Glomerular endothelial cell (primary cell): ENCODE measurements around the gene RFPL2. TPM values are rescaled to one million over a fixed set of nuclear protein-coding genes. Genes with fewer than 3 reads are reported as not detected.
"Not testable (repeated sequence)": the region's sequence is repeated elsewhere in the genome, so short reads cannot be mapped to it uniquely, and the experiment has no call there.

Experiments used
- DNase-seq: peaks from one replicate; pipeline ENCODE4 v3.0.0-alpha.2; 2011; ENCODE audit warnings: low read depth, low spot score; ENCODE audit errors: extremely low read depth
- total RNA-seq: library from RNA; depleted of rRNA; stranded (reverse); fragments of >200 nt; gene quantifications from 2 replicates; pipeline ENCODE4 v1.2.3, GENCODE V29; 2015

Gene RFPL2
- total RNA-seq, 1 donor from 2014 or later, result not detected

GRCh38 chr22:32175115-32175514 is 29.8 kb downstream of the RFPL2 start:
- DNase-seq, result no peak

GRCh38 chr22:32165681-32166080 is 39.2 kb downstream of the RFPL2 start:
- no peak for DNase-seq

- DNase-seq, result no peak
Observed at GRCh38 chr22:32164075-32164860, 40.6 kb downstream of the RFPL2 start.

- DNase-seq, result not testable (repeated sequence)
Observed at GRCh38 chr22:32160411-32160810, 44.5 kb downstream of the RFPL2 start.

- DNase-seq, result no peak
Observed at GRCh38 chr22:32158712-32159533, 46.0 kb downstream of the RFPL2 start, which contains the start of gene C22orf42. Gene C22orf42 (minus strand): TSS chr22:32159303. CDS start chr22:32159215, 88 bp downstream.

- not testable (repeated sequence) for DNase-seq
Observed at GRCh38 chr22:32157632-32158031, 47.2 kb downstream of the RFPL2 start.

GRCh38 chr22:32154727-32155126 is 50.1 kb downstream of the RFPL2 start:
- DNase-seq, result not testable (repeated sequence)

- not testable (repeated sequence) for DNase-seq
Observed at GRCh38 chr22:32151641-32152040, 53.2 kb downstream of the RFPL2 start.

- DNase-seq, result not testable (repeated sequence)
Observed at GRCh38 chr22:32150647-32151046, 54.2 kb downstream of the RFPL2 start.

- DNase-seq, result not testable (repeated sequence)
Observed at GRCh38 chr22:32148372-32148771, 56.5 kb downstream of the RFPL2 start.

- not testable (repeated sequence) for DNase-seq
Observed at GRCh38 chr22:32147128-32147527, 57.7 kb downstream of the RFPL2 start.

GRCh38 chr22:32144496-32145274 is 60.2 kb downstream of the RFPL2 start:
- DNase-seq, result no peak

- no peak for DNase-seq
Observed at GRCh38 chr22:32142600-32142999, 62.3 kb downstream of the RFPL2 start.

- not testable (repeated sequence) for DNase-seq
Observed at GRCh38 chr22:32140688-32141087, 64.2 kb downstream of the RFPL2 start.

Other genes with a start within 250 kb of the RFPL2 start
- not detected in 2 replicates for gene SLC5A1, start 161.8 kb downstream of the RFPL2 start, total RNA-seq
- not detected in 2 replicates for gene C22orf42, start 45.8 kb downstream of the RFPL2 start, total RNA-seq
- gene SLC5A4, start 50.3 kb upstream of the RFPL2 start, total RNA-seq, result 2.7 TPM in 1 of 2 replicates, not detected in the other
- not detected in 2 replicates for gene RFPL3, start 152.8 kb upstream of the RFPL2 start, total RNA-seq
- 70.7 and 92.3 TPM in 2 replicates for gene RTCB, start 207.2 kb upstream of the RFPL2 start, total RNA-seq